Panc1 (cell line): ENCODE results near the gene SP110. TPM values are rescaled to one million over a fixed set of nuclear protein-coding genes. Genes with fewer than 3 reads are reported as not detected.

Source experiments
- ATAC-seq: fragments of 200-7000 bp; cut with Tn5 transposase; 2 replicates; pipeline ENCODE4 v1.9.1; 2020; ENCODE audit warnings: mild to moderate bottlenecking, moderate library complexity
- BruUV-seq: library from RNA; stranded (reverse); fragments of 400-500 nt; replicated peaks from 2 replicates; lab custom pipeline; 2021; lab: Mats Ljungman, UMichigan
- CTCF ChIA-PET: fragments of 300-600 bp; sonication (Branson Sonifier 250); formaldehyde crosslinking; loops from one replicate; lab custom pipeline; 2022; ENCODE audit warnings: antibody characterized with exemption; lab: Charles Lee
- POLR2A ChIA-PET: fragments of 300-600 bp; sonication (Branson Sonifier 250); formaldehyde crosslinking; loops from one replicate; lab custom pipeline; 2022; ENCODE audit warnings: antibody characterized with exemption; lab: Charles Lee
- DNase-seq: peaks from one replicate; pipeline ENCODE4 v3.0.0-alpha.2; 2010; ENCODE audit warnings: low read depth, low spot score
- H3K27ac ChIP-seq: 2 replicates; pipeline ENCODE4 v1.5.1; 2011; ENCODE audit warnings: mild to moderate bottlenecking, low read length, inconsistent platforms
- H3K27me3 ChIP-seq: fragments of 200-500 bp; sonication (Bioruptor generic); 2 replicates; pipeline ENCODE4 v1.6.0; 2014; ENCODE audit warnings: low read length, inconsistent platforms; ENCODE audit not compliant: control insufficient read depth, insufficient read depth
- H3K36me3 ChIP-seq: fragments of 200-500 bp; sonication (Bioruptor generic); 2 replicates; pipeline ENCODE4 v1.5.1; 2014; ENCODE audit warnings: inconsistent platforms, mild to moderate bottlenecking, low read length, moderate library complexity; ENCODE audit not compliant: control insufficient read depth, insufficient read depth
- H3K4me1 ChIP-seq: 2 replicates; pipeline ENCODE4 v1.5.1; 2011; ENCODE audit warnings: inconsistent platforms, mild to moderate bottlenecking, low read length, moderate library complexity; ENCODE audit not compliant: control insufficient read depth, insufficient read depth
- H3K4me3 ChIP-seq, 2 experiments: 2 replicates each; pipeline ENCODE4 v1.5.1; 2011 to 2012; ENCODE audit warnings: low read depth in 2 of 2, low read length in 2 of 2, mild to moderate bottlenecking in 2 of 2, inconsistent platforms in 1 of 2, moderate library complexity in 1 of 2
- H3K9me3 ChIP-seq: fragments of 200-500 bp; sonication (Bioruptor generic); 2 replicates; pipeline ENCODE4 v1.5.1; 2014; ENCODE audit warnings: low read depth, mild to moderate bottlenecking, inconsistent platforms, low read length, moderate library complexity; ENCODE audit not compliant: control insufficient read depth, insufficient read depth
- CTCF ChIP-seq: fragments of 450-650 bp; IDR thresholded peaks from 2 replicates; pipeline ENCODE4 v1.5.1; 2017; ENCODE audit warnings: mild to moderate bottlenecking
- POLR2AphosphoS5 ChIP-seq: IDR thresholded peaks from 2 replicates; pipeline ENCODE4 v1.6.1; 2012; ENCODE audit warnings: mild to moderate bottlenecking, low read depth, low read length, moderate library complexity
- REST ChIP-seq, 2 experiments: IDR thresholded peaks; 2 replicates each; pipeline ENCODE4 v1.6.1; 2011 to 2012; ENCODE audit warnings: low read depth in 2 of 2, control low read depth in 1 of 2, low read length in 1 of 2, mild to moderate bottlenecking in 1 of 2, moderate library complexity in 1 of 2; ENCODE audit not compliant: insufficient read depth in 1 of 2
- SIN3A ChIP-seq: IDR thresholded peaks from 2 replicates; pipeline ENCODE4 v1.6.1; 2012; ENCODE audit warnings: low read depth, mild to moderate bottlenecking, low read length, moderate library complexity, borderline replicate concordance; ENCODE audit not compliant: insufficient read depth
- TCF7L2 ChIP-seq: IDR thresholded peaks from 2 replicates; pipeline ENCODE4 v1.6.1; 2011; ENCODE audit warnings: mild to moderate bottlenecking, low read depth, low read length, inconsistent platforms
- in situ Hi-C: cut with HindIII; loops from 2 replicates; pipeline ENCODE4 v1.10.0; 2016; ENCODE audit warnings: low sequenced_read_pairs, low pct_unique_long_range_greater_than_20kb
- intact Hi-C: fragments of 100-400 bp; cut with micrococcal nuclease; formaldehyde crosslinking; loops from one replicate; pipeline ENCODE4 v1.10.0; 2022; ENCODE audit not compliant: unreplicated experiment
- total RNA-seq: library from RNA; stranded (reverse); gene quantifications from one replicate; pipeline ENCODE4 v1.2.1, GENCODE V29; 2021; ENCODE audit not compliant: unreplicated experiment

The SP110 gene
- total RNA-seq, 1 experiment from 2014 or later = 6.2 TPM

GRCh38 chr2:230164139-230164538 is 55.6 kb downstream of the SP110 start:
- no peak for ATAC-seq
- CTCF ChIA-PET = no interaction called here
- in situ Hi-C loops = no loop called here

GRCh38 chr2:230162981-230163380 is 56.8 kb downstream of the SP110 start:
- ChIA-PET POLR2A (no interaction called here), CTCF (interaction anchor here (0.9 kb wide), 1 partner anchor 96 kb away, joined by 3 read pairs; no protein-coding TSS in a partner anchor)
- no peaks in the 10 kb centered on the region for H3K36me3 ChIP-seq
- H3K4me3 ChIP-seq = no peak overlapping the region
- no TSS peak for BruUV-seq
- no peaks in the 10 kb centered on the region for H3K27me3 ChIP-seq
- no peak for TF ChIP-seq CTCF
- no peak for TF ChIP-seq REST (IDR thresholded peaks at IDR 0.05; ENCODE audit: insufficient read depth in 1 of 2, low read depth in 2 of 2, low read length in 1 of 2)
- TF ChIP-seq POLR2AphosphoS5 = no peak
- TF ChIP-seq TCF7L2 = no peak
- TF ChIP-seq SIN3A = no peak
- H3K9me3 ChIP-seq = no peaks in the 10 kb centered on the region
- no peak overlapping the region for H3K27ac ChIP-seq
- intact Hi-C loops = no loop called here
- ATAC-seq (no peak), DNase-seq (no peak)
- no peaks in the 10 kb centered on the region for H3K4me1 ChIP-seq
- in situ Hi-C loops = no loop called here

More at GRCh38 chr2:230164139-230164538, 55.6 kb downstream of the SP110 start:
- Histone ChIP-seq H3K4me1 (no peaks in the 10 kb centered on the region), H3K27me3 (no peaks in the 10 kb centered on the region), H3K27ac (no peak overlapping the region), H3K9me3 (no peaks in the 10 kb centered on the region), H3K36me3 (no peaks in the 10 kb centered on the region), H3K4me3 (no peak overlapping the region)
- no TSS peak for BruUV-seq
- no peak for DNase-seq
- POLR2A ChIA-PET = no interaction called here
- TF ChIP-seq SIN3A (no peak), REST (IDR thresholded peaks at IDR 0.05; ENCODE audit: insufficient read depth in 1 of 2, low read depth in 2 of 2, low read length in 1 of 2) (no peak), CTCF (no peak), POLR2AphosphoS5 (no peak), TCF7L2 (no peak)
- intact Hi-C loops = no loop called here
